OCI-LY7 (cell line): Measurements from ENCODE around the gene PRDM2. TPM values are rescaled to one million over a fixed set of nuclear protein-coding genes. Genes with fewer than 3 reads are reported as not detected.

Experiments used
- BruUV-seq: library from RNA; stranded (reverse); fragments of 400-500 nt; replicated peaks from 2 replicates; lab custom pipeline; 2021; lab: Mats Ljungman, UMichigan
- CTCF ChIA-PET: fragments of 300-600 bp; sonication (Branson Sonifier 250); formaldehyde crosslinking; loops from one replicate; lab custom pipeline; 2022; ENCODE audit warnings: antibody characterized with exemption; ENCODE audit not compliant: unreplicated experiment; lab: Charles Lee
- POLR2A ChIA-PET: fragments of 300-600 bp; sonication (Branson Sonifier 250); formaldehyde crosslinking; loops from one replicate; lab custom pipeline; 2022; ENCODE audit warnings: antibody characterized with exemption; lab: Charles Lee
- DNase-seq: peaks from one replicate; pipeline ENCODE4 v3.0.0-alpha.2; 2015; ENCODE audit warnings: low spot score
- H2AFZ ChIP-seq: fragments of 200-600 bp; sonication (generic), shearing (Covaris generic); 2 replicates; pipeline ENCODE4 v1.6.1; 2014; ENCODE audit warnings: mild to moderate bottlenecking, antibody characterized with exemption, low read length, moderate library complexity
- H3K27ac ChIP-seq: fragments of 200-600 bp; sonication (generic); 2 replicates; pipeline ENCODE4 v1.5.1; 2014; ENCODE audit warnings: mixed run types, low read depth, mild to moderate bottlenecking, moderate library complexity, low read length, inconsistent platforms; ENCODE audit not compliant: poor library complexity, severe bottlenecking
- H3K36me3 ChIP-seq: fragments of 200-600 bp; sonication (generic); 2 replicates; pipeline ENCODE4 v1.6.1; 2014; ENCODE audit warnings: mild to moderate bottlenecking, antibody characterized with exemption, low read length, moderate library complexity, mixed read lengths; ENCODE audit not compliant: insufficient read depth
- H3K4me1 ChIP-seq: fragments of 200-600 bp; sonication (generic); 2 replicates; pipeline ENCODE4 v1.5.1; 2014; ENCODE audit warnings: mild to moderate bottlenecking, low read length; ENCODE audit not compliant: insufficient read depth, poor library complexity, severe bottlenecking
- H3K4me2 ChIP-seq: fragments of 200-600 bp; sonication (generic); 2 replicates; pipeline ENCODE4 v1.6.1; 2014; ENCODE audit warnings: mild to moderate bottlenecking, low read length
- H3K4me3 ChIP-seq: fragments of 200-600 bp; sonication (generic); 2 replicates; pipeline ENCODE4 v1.5.1; 2014; ENCODE audit warnings: mild to moderate bottlenecking, low read depth, low read length; ENCODE audit not compliant: poor library complexity, severe bottlenecking
- H3K79me2 ChIP-seq: fragments of 200-600 bp; sonication (generic); 2 replicates; pipeline ENCODE4 v1.6.1; 2016; ENCODE audit warnings: low read depth, mild to moderate bottlenecking, low read length, moderate library complexity, mixed read lengths; ENCODE audit not compliant: insufficient read depth
- H3K9me2 ChIP-seq: fragments of 200-600 bp; sonication (generic); 2 replicates; pipeline ENCODE4 v1.6.1; 2016; ENCODE audit warnings: mild to moderate bottlenecking, low read length, mixed read lengths; ENCODE audit not compliant: insufficient read depth
- H3K9me3 ChIP-seq: fragments of 200-600 bp; sonication (generic); 2 replicates; pipeline ENCODE4 v1.6.1; 2014; ENCODE audit warnings: mild to moderate bottlenecking, mixed run types, low read length, mixed read lengths
- H4K20me1 ChIP-seq: fragments of 200-600 bp; sonication (generic); 2 replicates; pipeline ENCODE4 v1.6.1; 2014; ENCODE audit warnings: mild to moderate bottlenecking, antibody characterized with exemption, low read length, moderate library complexity, mixed read lengths; ENCODE audit not compliant: insufficient read depth
- CTCF ChIP-seq: fragments of 200-600 bp; sonication (generic); conservative IDR thresholded peaks from 2 replicates; pipeline ENCODE4 v1.5.1; 2014; ENCODE audit warnings: mild to moderate bottlenecking, antibody characterized with exemption, low read length, moderate library complexity, mixed read lengths
- EZH2phosphoT487 ChIP-seq: fragments of 200-600 bp; sonication (generic); IDR thresholded peaks from 2 replicates; pipeline ENCODE4 v1.6.1; 2018; ENCODE audit warnings: low read depth, borderline replicate concordance, mild to moderate bottlenecking, mixed run types, antibody characterized with exemption, low read length, moderate library complexity, mixed read lengths
- intact Hi-C: fragments of 100-400 bp; cut with micrococcal nuclease; formaldehyde crosslinking; loops from one replicate; pipeline ENCODE4 v1.10.0; 2022; ENCODE audit not compliant: unreplicated experiment
- total RNA-seq, 2 experiments: library from RNA; depleted of rRNA in 1 of 2; stranded (reverse); fragments of >200 nt in 1 of 2; shearing (Covaris generic) in 1 of 2; gene quantifications; 2 replicates each; pipeline ENCODE4 v1.2.3, GENCODE V29; 2014 to 2022

Gene PRDM2
- total RNA-seq, 2 experiments from 2014 or later = 38.7 to 98.2 TPM

GRCh38 chr1:13730751-13731482, 30.9 kb downstream of the PRDM2 start:
- Histone ChIP-seq H3K36me3 (peaks cover 26% of the 10 kb centered on the region; the same call in 1 of the 2 replicates), H4K20me1 (no peaks in the 10 kb centered on the region), H2AFZ (no peak overlapping the region; the same call in 1 of the 2 replicates), H3K4me3 (peak overlapping the region; percentile 64), H3K79me2 (peaks cover 70% of the 10 kb centered on the region; the same call in 1 of the 2 replicates), H3K4me2 (peak overlapping the region; percentile 90), H3K9me2 (no peaks in the 10 kb centered on the region), H3K4me1 (peaks cover 95% of the 10 kb centered on the region), H3K9me3 (no peaks in the 10 kb centered on the region), H3K27ac (peak overlapping the region; percentile 99)
- TF ChIP-seq CTCF = 0 out of 2 replicates have a peak, but pooled peaks have one; percentile 24
- no peak for TF ChIP-seq EZH2phosphoT487
- intact Hi-C loops = loop anchor here (1.0 to 5.0 kb wide), 4 partner anchors 18 to 66 kb away; no protein-coding TSS in a partner anchor
- BruUV-seq = no TSS peak
- CTCF ChIA-PET = interaction anchor here (1.8 kb wide), 1 partner anchor 28 kb away, joined by 8 read pairs; no protein-coding TSS in a partner anchor
- POLR2A ChIA-PET = interaction anchor here (0.7 to 5.9 kb wide), 9 partner anchors 9 to 35 kb away, joined by 3 to 43 read pairs (median 6); no protein-coding TSS in a partner anchor
- DNase-seq = peak; percentile 97

- peaks cover 63% of the 10 kb centered on the region; the same call in 1 of the 2 replicates for H3K79me2 ChIP-seq
- H3K4me3 ChIP-seq = peak overlapping the region; percentile 64
- peak overlapping the region; percentile 83 for H3K4me2 ChIP-seq
- H3K36me3 ChIP-seq = peaks cover 26% of the 10 kb centered on the region; the same call in 1 of the 2 replicates
- ChIA-PET CTCF (no interaction called here), POLR2A (interaction anchor here (0.7 to 5.9 kb wide), 9 partner anchors 9 to 309 kb away, joined by 3 to 43 read pairs (median 6); no protein-coding TSS in a partner anchor)
- no peak for TF ChIP-seq EZH2phosphoT487
- no peak for TF ChIP-seq CTCF
- no TSS peak for BruUV-seq
- peaks cover 95% of the 10 kb centered on the region for H3K4me1 ChIP-seq
- no peaks in the 10 kb centered on the region for H4K20me1 ChIP-seq
- H3K9me3 ChIP-seq = no peaks in the 10 kb centered on the region
- intact Hi-C loops = loop anchor here (1.0 to 5.0 kb wide), 3 partner anchors 17 to 65 kb away; no protein-coding TSS in a partner anchor
- no peak overlapping the region; the same call in 1 of the 2 replicates for H2AFZ ChIP-seq
- peak overlapping the region; percentile 99 for H3K27ac ChIP-seq
- H3K9me2 ChIP-seq = no peaks in the 10 kb centered on the region
- peak; percentile 39 for DNase-seq
Measured at GRCh38 chr1:13731897-13732296, 31.9 kb downstream of the PRDM2 start.
